Left renal cortex interstitium (tissue), 4 donors: ENCODE results near the gene VPS33A. TPM values are rescaled to one million over a fixed set of nuclear protein-coding genes. Genes with fewer than 3 reads are reported as not detected.
"Not testable (repeated sequence)": the region's sequence is repeated elsewhere in the genome, so short reads cannot be mapped to it uniquely, and the experiment has no call there.

Source experiments
- DNase-seq, 4 donors: peaks; one replicate each; pipeline ENCODE4 v3.0.0-alpha.2; 2013; ENCODE audit warnings: low read depth in 4 of 4, low spot score in 2 of 4, missing footprints in 1 of 4
- polyA plus RNA-seq, 4 donors: library from polyadenylated mRNA; unstranded; fragments of 120-200 nt; gene quantifications; one replicate each; pipeline ENCODE4 v1.2.1, GENCODE V29; 2013; ENCODE audit not compliant: insufficient read length in 4 of 4

Gene VPS33A
- 10 to 100 TPM; 16.5 to 21.4 (median 17.6) TPM for polyA plus RNA-seq

GRCh38 chr12:122266230-122266901 is at the start of gene VPS33A:
VPS33A (minus strand) TSS chr12:122266494; CDS start chr12:122266408, 86 bp downstream.
- DNase-seq, result peak; percentile 88 to 97 (median 96)

GRCh38 chr12:122312926-122313325 is 46.6 kb upstream of the VPS33A start:
- DNase-seq, result no peak

GRCh38 chr12:122311696-122312095 is 45.4 kb upstream of the VPS33A start:
- no peak for DNase-seq

GRCh38 chr12:122310626-122311333 is 44.5 kb upstream of the VPS33A start:
- DNase-seq, result no peak

GRCh38 chr12:122309564-122310121 is 43.3 kb upstream of the VPS33A start:
- no peak for DNase-seq

GRCh38 chr12:122308811-122309210 is 42.5 kb upstream of the VPS33A start:
- DNase-seq, result no peak

- DNase-seq, result no peak
Measured at GRCh38 chr12:122306407-122306806, 40.1 kb upstream of the VPS33A start.

GRCh38 chr12:122304924-122305323 is 38.6 kb upstream of the VPS33A start:
- DNase-seq, result no peak

GRCh38 chr12:122303068-122303467 is 36.8 kb upstream of the VPS33A start:
- DNase-seq, result no peak

GRCh38 chr12:122298071-122298748 is 31.9 kb upstream of the VPS33A start:
- no peak for DNase-seq

GRCh38 chr12:122297494-122297893 is 31.2 kb upstream of the VPS33A start:
- DNase-seq, result no peak

GRCh38 chr12:122295877-122296276 is 29.6 kb upstream of the VPS33A start:
- DNase-seq, result no peak

GRCh38 chr12:122293081-122293480 is 26.8 kb upstream of the VPS33A start:
- no peak for DNase-seq

- DNase-seq, result no peak
Measured at GRCh38 chr12:122291431-122291830, 25.1 kb upstream of the VPS33A start.

GRCh38 chr12:122283680-122284079 is 17.4 kb upstream of the VPS33A start:
- DNase-seq, result no peak

GRCh38 chr12:122282061-122282460 is 15.8 kb upstream of the VPS33A start:
- no peak for DNase-seq

GRCh38 chr12:122276242-122276641 is 9.9 kb upstream of the VPS33A start:
- no peak for DNase-seq

- DNase-seq, result no peak
Measured at GRCh38 chr12:122275459-122275858, 9.2 kb upstream of the VPS33A start.

- DNase-seq, result peak in 1 of 4 donors; percentile 21
Measured at GRCh38 chr12:122265886-122266229, 436 bp downstream of the VPS33A start.

- no peak for DNase-seq
Measured at GRCh38 chr12:122265476-122265875, 818 bp downstream of the VPS33A start.

- DNase-seq, result not testable (repeated sequence)
Measured at GRCh38 chr12:122260735-122261134, 5.6 kb downstream of the VPS33A start.
